HEK293 (cell line): ENCODE measurements around the gene VEZT.

ENCODE experiments used
- TCF7L2 ChIP-seq: IDR thresholded peaks from 2 replicates; pipeline ENCODE4 v1.6.1; 2011; ENCODE audit warnings: low read depth, mild to moderate bottlenecking, inconsistent platforms, low read length, moderate library complexity, borderline replicate concordance
- ZNF707 ChIP-seq: fragments of 450-650 bp; formaldehyde crosslinking; IDR thresholded peaks from 2 replicates; pipeline ENCODE4 v1.5.1; 2016; ENCODE audit warnings: missing biosample characterization, missing genetic modification characterization
- ZNF792 ChIP-seq: fragments of 450-650 bp; formaldehyde crosslinking; IDR thresholded peaks from 2 replicates; pipeline ENCODE4 v1.5.1; 2016; ENCODE audit warnings: missing biosample characterization, missing genetic modification characterization
- TF ChIP-seq, protein P1 (sequence below): fragments of 450-650 bp; formaldehyde crosslinking; conservative IDR thresholded peaks from 2 replicates; pipeline ENCODE4 v1.5.1; 2016; ENCODE audit warnings: low read depth, missing biosample characterization, missing genetic modification characterization
- TF ChIP-seq, protein P2 (sequence below): fragments of 450-650 bp; formaldehyde crosslinking; IDR thresholded peaks from 2 replicates; pipeline ENCODE4 v1.5.1; 2016; ENCODE audit warnings: missing biosample characterization, missing genetic modification characterization
- TF ChIP-seq, protein P3 (sequence below): fragments of 450-650 bp; formaldehyde crosslinking; IDR thresholded peaks from 2 replicates; pipeline ENCODE4 v1.5.1; 2016; ENCODE audit warnings: missing biosample characterization, missing genetic modification characterization
- TF ChIP-seq, protein P4 (sequence below): fragments of 450-650 bp; formaldehyde crosslinking; IDR thresholded peaks from 2 replicates; pipeline ENCODE4 v1.5.1; 2016; ENCODE audit warnings: missing biosample characterization, missing genetic modification characterization

- TF ChIP-seq, protein P1, sequence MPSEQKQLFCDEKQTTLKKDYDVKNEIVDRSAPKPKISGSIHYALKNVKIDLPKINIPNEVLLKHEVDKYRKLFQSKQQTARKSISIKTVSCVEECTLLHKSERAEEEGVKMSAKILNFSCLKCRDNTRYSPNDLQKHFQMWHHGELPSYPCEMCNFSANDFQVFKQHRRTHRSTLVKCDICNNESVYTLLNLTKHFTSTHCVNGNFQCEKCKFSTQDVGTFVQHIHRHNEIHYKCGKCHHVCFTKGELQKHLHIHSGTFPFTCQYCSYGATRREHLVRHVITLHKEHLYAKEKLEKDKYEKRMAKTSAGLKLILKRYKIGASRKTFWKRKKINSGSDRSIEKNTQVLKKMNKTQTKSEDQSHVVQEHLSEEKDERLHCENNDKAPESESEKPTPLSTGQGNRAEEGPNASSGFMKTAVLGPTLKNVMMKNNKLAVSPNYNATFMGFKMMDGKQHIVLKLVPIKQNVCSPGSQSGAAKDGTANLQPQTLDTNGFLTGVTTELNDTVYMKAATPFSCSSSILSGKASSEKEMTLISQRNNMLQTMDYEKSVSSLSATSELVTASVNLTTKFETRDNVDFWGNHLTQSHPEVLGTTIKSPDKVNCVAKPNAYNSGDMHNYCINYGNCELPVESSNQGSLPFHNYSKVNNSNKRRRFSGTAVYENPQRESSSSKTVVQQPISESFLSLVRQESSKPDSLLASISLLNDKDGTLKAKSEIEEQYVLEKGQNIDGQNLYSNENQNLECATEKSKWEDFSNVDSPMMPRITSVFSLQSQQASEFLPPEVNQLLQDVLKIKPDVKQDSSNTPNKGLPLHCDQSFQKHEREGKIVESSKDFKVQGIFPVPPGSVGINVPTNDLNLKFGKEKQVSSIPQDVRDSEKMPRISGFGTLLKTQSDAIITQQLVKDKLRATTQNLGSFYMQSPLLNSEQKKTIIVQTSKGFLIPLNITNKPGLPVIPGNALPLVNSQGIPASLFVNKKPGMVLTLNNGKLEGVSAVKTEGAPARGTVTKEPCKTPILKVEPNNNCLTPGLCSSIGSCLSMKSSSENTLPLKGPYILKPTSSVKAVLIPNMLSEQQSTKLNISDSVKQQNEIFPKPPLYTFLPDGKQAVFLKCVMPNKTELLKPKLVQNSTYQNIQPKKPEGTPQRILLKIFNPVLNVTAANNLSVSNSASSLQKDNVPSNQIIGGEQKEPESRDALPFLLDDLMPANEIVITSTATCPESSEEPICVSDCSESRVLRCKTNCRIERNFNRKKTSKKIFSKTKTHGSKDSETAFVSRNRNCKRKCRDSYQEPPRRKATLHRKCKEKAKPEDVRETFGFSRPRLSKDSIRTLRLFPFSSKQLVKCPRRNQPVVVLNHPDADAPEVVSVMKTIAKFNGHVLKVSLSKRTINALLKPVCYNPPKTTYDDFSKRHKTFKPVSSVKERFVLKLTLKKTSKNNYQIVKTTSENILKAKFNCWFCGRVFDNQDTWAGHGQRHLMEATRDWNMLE (tag by site-specific recombination): no peak
- TF ChIP-seq ZNF707 (tag by site-specific recombination) (no peak), ZNF792 (no peak), TCF7L2 (no peak)
- TF ChIP-seq, protein P2, sequence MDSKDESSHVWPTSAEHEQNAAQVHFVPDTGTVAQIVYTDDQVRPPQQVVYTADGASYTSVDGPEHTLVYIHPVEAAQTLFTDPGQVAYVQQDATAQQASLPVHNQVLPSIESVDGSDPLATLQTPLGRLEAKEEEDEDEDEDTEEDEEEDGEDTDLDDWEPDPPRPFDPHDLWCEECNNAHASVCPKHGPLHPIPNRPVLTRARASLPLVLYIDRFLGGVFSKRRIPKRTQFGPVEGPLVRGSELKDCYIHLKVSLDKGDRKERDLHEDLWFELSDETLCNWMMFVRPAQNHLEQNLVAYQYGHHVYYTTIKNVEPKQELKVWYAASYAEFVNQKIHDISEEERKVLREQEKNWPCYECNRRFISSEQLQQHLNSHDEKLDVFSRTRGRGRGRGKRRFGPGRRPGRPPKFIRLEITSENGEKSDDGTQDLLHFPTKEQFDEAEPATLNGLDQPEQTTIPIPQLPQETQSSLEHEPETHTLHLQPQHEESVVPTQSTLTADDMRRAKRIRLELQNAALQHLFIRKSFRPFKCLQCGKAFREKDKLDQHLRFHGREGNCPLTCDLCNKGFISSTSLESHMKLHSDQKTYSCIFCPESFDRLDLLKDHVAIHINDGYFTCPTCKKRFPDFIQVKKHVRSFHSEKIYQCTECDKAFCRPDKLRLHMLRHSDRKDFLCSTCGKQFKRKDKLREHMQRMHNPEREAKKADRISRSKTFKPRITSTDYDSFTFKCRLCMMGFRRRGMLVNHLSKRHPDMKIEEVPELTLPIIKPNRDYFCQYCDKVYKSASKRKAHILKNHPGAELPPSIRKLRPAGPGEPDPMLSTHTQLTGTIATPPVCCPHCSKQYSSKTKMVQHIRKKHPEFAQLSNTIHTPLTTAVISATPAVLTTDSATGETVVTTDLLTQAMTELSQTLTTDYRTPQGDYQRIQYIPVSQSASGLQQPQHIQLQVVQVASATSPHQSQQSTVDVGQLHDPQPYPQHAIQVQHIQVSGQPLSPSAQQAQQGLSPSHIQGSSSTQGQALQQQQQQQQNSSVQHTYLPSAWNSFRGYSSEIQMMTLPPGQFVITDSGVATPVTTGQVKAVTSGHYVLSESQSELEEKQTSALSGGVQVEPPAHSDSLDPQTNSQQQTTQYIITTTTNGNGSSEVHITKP (tag by site-specific recombination): no peak
- TF ChIP-seq, protein P3, sequence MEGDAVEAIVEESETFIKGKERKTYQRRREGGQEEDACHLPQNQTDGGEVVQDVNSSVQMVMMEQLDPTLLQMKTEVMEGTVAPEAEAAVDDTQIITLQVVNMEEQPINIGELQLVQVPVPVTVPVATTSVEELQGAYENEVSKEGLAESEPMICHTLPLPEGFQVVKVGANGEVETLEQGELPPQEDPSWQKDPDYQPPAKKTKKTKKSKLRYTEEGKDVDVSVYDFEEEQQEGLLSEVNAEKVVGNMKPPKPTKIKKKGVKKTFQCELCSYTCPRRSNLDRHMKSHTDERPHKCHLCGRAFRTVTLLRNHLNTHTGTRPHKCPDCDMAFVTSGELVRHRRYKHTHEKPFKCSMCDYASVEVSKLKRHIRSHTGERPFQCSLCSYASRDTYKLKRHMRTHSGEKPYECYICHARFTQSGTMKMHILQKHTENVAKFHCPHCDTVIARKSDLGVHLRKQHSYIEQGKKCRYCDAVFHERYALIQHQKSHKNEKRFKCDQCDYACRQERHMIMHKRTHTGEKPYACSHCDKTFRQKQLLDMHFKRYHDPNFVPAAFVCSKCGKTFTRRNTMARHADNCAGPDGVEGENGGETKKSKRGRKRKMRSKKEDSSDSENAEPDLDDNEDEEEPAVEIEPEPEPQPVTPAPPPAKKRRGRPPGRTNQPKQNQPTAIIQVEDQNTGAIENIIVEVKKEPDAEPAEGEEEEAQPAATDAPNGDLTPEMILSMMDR (tag by site-specific recombination): no peak
- TF ChIP-seq, protein P4, sequence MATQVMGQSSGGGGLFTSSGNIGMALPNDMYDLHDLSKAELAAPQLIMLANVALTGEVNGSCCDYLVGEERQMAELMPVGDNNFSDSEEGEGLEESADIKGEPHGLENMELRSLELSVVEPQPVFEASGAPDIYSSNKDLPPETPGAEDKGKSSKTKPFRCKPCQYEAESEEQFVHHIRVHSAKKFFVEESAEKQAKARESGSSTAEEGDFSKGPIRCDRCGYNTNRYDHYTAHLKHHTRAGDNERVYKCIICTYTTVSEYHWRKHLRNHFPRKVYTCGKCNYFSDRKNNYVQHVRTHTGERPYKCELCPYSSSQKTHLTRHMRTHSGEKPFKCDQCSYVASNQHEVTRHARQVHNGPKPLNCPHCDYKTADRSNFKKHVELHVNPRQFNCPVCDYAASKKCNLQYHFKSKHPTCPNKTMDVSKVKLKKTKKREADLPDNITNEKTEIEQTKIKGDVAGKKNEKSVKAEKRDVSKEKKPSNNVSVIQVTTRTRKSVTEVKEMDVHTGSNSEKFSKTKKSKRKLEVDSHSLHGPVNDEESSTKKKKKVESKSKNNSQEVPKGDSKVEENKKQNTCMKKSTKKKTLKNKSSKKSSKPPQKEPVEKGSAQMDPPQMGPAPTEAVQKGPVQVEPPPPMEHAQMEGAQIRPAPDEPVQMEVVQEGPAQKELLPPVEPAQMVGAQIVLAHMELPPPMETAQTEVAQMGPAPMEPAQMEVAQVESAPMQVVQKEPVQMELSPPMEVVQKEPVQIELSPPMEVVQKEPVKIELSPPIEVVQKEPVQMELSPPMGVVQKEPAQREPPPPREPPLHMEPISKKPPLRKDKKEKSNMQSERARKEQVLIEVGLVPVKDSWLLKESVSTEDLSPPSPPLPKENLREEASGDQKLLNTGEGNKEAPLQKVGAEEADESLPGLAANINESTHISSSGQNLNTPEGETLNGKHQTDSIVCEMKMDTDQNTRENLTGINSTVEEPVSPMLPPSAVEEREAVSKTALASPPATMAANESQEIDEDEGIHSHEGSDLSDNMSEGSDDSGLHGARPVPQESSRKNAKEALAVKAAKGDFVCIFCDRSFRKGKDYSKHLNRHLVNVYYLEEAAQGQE (tag by site-specific recombination): no peak
Observed at GRCh38 chr12:95168746-95169145, 48.9 kb upstream of the VEZT start.
